GM08714 (cell line): Measurements from ENCODE around the gene KRT33B.

Experiments
- H3K4me3 ChIP-seq: fragments of 200-500 bp; sonication (Bioruptor generic); 2 replicates; pipeline ENCODE4 v1.5.1; 2014; ENCODE audit warnings: mild to moderate bottlenecking, low read length, inconsistent platforms
- ZNF274 ChIP-seq: IDR thresholded peaks from 2 replicates; pipeline ENCODE4 v1.6.1; 2012; ENCODE audit warnings: mild to moderate bottlenecking, low read depth, low read length

KRT33B gene

GRCh38 chr17:41369713-41370112 is at the start of gene KRT33B:
KRT33B (minus strand) TSS chr17:41369813; CDS start chr17:41369750, 63 bp downstream.
- H3K4me3 ChIP-seq, result no peak within 1 kb of the TSS
- no peak for TF ChIP-seq ZNF274

DNA sequence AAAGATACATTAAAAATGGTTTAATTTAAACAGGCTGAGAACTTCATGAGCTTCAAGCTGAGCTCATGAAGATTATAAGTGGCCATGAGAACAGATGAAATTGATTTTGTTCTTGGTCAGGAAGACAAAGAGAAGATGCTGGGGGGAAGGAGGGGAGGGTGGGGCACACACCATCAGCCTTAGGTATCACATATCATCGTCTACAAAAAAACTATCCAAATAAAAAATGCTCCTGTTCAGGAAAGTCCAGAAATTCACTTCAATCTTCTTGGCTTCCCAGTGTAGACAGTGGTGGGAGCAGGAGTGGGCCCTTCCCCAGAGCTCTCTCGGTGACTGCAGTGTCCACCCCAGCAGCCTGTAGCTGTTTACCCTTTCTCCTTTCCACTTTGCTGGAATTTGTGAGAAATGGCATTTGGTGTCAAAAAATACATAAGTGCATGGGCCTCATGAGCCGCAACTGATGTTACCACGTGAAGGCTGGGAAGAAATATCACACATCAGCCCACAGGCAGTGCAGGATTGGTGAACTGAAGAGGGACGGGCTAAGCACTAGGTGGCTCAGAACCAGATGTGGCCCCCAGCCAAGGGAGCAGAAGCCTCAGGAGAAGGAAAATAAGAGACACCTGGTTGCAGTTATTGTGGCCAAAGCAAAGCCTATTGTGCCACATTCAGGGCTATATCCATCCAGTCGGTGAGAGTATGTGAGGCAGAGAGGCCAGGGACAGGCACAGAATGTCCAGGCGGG is 48.7 kb upstream of the KRT33B start:
- no peak for TF ChIP-seq ZNF274

DNA sequence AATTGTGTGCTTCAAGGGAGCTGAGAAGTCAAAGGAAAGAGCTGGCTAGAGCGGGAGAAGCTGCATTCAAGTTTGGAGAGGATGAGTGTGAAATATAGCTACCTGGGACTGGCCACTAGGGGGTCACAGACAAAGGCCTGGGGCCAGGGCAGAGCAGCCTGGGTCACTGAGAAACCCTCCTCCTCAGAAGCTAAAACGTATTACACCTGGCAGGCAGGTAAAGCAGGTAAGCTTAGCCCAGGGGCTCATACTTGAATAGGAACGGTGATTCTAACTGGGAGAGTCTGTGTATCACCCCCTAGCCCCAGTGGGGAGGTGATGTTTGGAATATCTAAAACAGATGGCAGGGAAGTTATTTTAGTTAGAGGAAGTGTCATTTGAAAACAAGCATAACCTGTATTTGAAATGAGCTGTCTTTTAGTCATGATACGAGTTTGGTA is 48.0 kb upstream of the KRT33B start:
- H3K4me3 ChIP-seq, result no peak overlapping the region
- no peak for TF ChIP-seq ZNF274

More for the DNA sequence above, 48.7 kb upstream of the KRT33B start:
- H3K4me3 ChIP-seq, result no peak overlapping the region

DNA sequence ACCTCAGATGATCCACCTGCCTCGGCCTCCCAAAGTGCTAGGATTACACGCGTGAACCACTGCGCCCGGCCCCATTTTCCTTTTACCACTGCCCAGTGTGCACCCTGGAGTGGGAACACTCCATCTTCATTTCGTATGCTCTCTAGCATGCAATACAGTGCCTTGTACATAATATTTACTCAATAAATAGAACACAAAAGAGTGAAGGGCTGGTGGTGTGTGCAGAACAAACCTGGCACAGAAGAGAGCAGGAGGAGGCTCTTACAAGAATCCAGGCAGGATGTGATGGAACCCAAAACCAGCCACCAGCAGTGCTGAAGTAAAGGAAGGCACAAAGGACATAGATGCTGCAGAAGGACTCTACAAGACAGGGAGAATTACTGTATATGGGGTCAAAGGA is 47.5 kb upstream of the KRT33B start:
- no peak overlapping the region for H3K4me3 ChIP-seq
- TF ChIP-seq ZNF274, result no peak

DNA sequence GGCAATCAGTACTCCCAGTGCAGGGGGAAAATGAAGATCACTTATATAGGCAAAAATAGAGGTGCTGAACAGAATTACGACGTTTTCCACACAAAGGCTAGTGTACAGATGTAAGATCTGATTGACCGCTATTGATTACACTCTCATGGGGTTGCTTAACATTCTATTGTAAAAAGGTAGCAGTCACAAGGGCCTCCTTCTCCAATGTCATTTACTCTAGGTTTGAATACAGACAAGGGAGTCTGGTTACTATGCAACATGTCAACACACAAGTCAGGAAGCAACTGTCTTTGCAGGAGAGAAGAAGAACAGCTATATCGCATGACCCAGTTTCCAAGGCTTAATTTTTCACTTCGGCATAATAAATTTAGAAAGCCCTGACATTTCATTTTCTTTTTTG is 46.9 kb upstream of the KRT33B start:
- no peak overlapping the region for H3K4me3 ChIP-seq
- TF ChIP-seq ZNF274, result no peak

DNA sequence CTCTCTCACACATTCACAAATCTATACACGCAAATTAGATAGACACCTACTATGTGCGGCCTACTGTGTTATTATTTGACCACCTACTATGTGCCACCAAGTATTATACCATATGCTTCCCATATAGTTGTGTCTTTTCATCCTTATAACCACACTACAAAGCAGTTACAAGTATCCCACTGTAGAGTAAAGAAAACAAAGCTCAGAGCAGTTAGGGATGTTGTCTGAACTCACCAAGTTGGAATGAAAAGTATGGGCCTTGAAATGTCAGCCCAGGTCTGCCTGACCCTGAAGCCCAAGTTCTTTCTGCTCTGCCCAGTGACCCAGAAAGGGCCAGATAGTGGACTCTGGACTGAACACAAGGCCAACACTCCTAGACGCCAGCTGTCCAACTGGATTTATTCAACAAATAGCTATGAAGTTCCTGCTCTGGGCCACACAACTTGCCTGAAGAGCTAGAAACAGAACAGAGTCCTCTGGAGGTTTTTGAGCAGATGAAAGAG is 46.3 kb upstream of the KRT33B start:
- no peak overlapping the region for H3K4me3 ChIP-seq
- TF ChIP-seq ZNF274, result no peak

DNA sequence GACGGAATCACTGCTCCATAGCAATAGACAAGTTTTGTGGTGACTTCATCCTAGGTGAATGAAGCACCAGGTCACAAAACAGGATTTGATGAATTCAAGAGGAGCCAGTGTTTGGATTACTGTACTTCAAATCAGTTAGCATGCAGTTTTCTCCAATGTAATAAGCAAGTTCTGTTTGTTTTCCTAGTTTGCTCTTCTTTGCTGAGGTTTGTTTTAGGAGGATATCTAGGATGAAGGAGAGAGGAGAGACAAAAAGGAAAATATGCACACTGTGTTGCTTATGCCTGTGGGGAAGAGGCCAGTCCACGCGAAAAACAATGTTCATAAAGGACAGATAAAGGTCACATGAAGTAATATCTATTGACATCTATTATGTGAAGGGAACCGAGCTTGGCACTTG is 45.8 kb upstream of the KRT33B start:
- TF ChIP-seq ZNF274, result no peak
- H3K4me3 ChIP-seq, result no peak overlapping the region

DNA sequence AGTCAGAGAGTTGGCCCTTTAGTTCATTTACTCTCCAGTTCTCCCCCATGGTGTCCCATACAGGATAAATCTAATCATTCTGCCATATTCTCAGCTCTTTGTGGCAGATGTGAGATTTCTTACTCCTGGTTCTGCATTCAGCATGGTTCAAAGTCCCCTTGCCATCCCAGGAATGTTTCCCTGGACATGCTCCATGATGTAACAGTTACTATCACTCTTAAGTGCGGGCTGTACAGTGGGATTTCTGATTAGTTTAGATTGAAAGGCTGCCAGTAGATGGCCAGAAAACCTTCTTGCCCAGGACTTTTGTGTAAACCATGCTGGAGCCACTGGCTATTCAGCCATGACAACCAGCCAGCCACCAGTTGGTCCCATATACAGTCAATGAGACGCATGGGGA is 44.4 kb upstream of the KRT33B start:
- H3K4me3 ChIP-seq, result no peak overlapping the region
- no peak for TF ChIP-seq ZNF274

- H3K4me3 ChIP-seq, result no peak overlapping the region
- TF ChIP-seq ZNF274, result no peak
Observed at GRCh38 chr17:41413353-41413957, 43.8 kb upstream of the KRT33B start.

GRCh38 chr17:41411072-41411840 is 41.6 kb upstream of the KRT33B start:
- H3K4me3 ChIP-seq, result no peak overlapping the region
- TF ChIP-seq ZNF274, result no peak

GRCh38 chr17:41407226-41407625 is 37.6 kb upstream of the KRT33B start:
- no peak for TF ChIP-seq ZNF274
- H3K4me3 ChIP-seq, result no peak overlapping the region

GRCh38 chr17:41406205-41406604 is 36.6 kb upstream of the KRT33B start:
- no peak overlapping the region for H3K4me3 ChIP-seq
- TF ChIP-seq ZNF274, result no peak

- H3K4me3 ChIP-seq, result no peak overlapping the region
- no peak for TF ChIP-seq ZNF274
Observed at GRCh38 chr17:41404024-41404671, 34.5 kb upstream of the KRT33B start.

GRCh38 chr17:41403404-41404023 is 33.9 kb upstream of the KRT33B start:
- H3K4me3 ChIP-seq, result no peak overlapping the region
- no peak for TF ChIP-seq ZNF274
